ENCODE measurements around the gene GNPTG. TPM values are rescaled to one million over a fixed set of nuclear protein-coding genes. Genes with fewer than 3 reads are reported as not detected.

The GNPTG gene
- total RNA-seq, 1 donor, result 26.3 TPM

GRCh38 chr16:1319041-1319440, 32.7 kb upstream of the GNPTG start:
- no peak for TF ChIP-seq CTCF (IDR thresholded peaks at IDR 0.05; ENCODE audit: insufficient read depth, low read depth, low read length)
- no peak overlapping the region for H3K4me3 ChIP-seq (ENCODE audit: low read depth, low read length)
- no peak for DNase-seq (ENCODE audit: low read depth)

DNA sequence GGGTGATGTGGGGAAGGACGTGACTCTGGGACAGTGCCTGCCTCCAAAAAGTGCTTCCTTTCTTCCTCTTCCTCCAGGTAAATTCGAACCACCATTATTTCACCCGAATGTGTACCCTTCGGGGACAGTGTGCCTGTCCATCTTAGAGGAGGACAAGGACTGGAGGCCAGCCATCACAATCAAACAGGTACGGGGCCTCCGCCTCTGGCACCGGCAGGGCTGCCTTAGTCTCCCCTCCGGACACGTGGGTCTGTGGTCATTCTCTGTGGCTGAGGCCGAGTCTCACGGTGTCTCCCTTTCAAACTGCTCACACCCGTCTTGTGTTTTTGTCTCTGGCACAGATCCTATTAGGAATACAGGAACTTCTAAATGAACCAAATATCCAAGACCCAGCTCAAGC, 31.6 kb upstream of the GNPTG start:
- no peak overlapping the region for H3K4me3 ChIP-seq (ENCODE audit: low read depth, low read length)
- TF ChIP-seq CTCF (IDR thresholded peaks at IDR 0.05; ENCODE audit: insufficient read depth, low read depth, low read length), result no peak
- no peak for DNase-seq (ENCODE audit: low read depth)

DNA sequence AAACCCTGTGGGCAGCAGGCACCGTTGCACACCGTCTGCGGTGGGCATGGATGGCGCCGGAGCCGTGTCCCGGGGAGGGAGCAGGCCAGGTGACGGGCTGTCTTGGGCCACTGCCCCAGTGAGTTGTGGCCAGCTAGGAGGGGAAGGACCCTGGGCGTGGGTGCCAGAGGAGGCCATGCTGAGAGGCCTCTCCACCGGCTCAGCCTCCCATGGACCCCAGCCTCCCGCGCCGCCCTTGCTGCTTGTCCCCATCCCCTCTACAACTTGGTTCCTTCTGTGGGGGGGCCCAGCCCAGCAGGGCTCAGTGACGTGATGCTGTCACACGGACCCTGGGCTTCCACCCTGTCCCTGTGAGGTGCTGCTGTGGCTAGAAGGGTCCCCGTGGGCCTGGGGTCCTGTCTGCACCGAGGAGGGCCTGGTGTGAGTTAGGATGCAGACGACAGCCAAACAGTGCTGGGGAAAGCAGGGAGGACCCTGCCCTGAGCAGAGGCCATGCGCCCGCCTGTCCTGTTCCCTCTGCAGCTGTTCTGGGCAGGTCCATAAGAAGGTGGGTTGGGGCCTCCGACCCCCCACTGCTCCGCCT, 31.0 kb upstream of the GNPTG start:
- no peak for DNase-seq (ENCODE audit: low read depth)
- no peak overlapping the region for H3K4me3 ChIP-seq (ENCODE audit: low read depth, low read length)
- no peak for TF ChIP-seq CTCF (IDR thresholded peaks at IDR 0.05; ENCODE audit: insufficient read depth, low read depth, low read length)

GRCh38 chr16:1322407-1322806, 29.3 kb upstream of the GNPTG start:
- no peak for TF ChIP-seq CTCF (IDR thresholded peaks at IDR 0.05; ENCODE audit: insufficient read depth, low read depth, low read length)
- DNase-seq (ENCODE audit: low read depth), result no peak
- no peak overlapping the region for H3K4me3 ChIP-seq (ENCODE audit: low read depth, low read length)

DNA sequence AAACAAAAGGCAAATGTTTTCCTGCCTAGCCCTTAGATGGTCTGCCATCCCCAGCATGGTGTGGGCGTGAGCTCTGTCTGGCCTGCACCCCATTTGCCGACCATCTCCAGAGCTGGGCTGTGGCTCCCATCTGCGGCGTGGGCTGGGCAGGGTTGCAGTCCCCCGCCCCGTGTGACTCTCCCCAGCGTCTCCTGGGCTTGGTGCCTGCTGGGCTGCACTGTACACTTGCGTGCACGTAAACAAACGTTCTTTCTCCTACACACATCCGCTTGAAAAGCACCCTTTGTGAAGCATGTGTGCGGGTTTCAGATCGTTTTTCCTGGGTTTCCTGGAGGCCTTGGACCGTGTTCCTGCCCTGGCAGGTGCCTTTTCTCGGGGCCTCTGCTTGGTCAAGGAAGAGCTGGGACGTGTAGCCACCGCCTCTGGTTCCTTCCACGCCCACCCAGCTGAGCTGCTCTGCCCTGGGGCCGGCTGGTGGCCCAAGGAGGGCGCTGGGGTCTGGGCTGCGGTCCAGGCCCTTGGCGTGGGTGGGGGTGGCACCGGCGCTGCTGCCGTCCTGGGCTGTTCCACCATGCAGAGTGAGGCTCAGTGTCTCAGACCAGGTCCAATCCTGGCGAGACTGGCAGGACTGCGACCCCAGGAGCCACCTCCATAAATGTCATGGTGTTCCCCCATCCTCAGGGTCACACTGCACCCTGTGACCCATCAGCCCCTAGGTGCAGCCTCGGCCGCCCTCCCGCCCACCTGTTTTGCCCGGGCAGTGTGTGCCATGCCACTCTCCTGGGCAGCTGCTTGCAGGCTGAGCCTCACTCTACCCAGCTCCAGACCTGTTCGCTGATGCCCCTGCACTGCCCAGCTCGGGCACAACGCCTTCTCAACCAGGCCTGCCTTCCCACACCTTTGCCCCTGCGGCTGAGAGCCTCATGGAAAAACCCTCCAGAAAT, 28.2 kb upstream of the GNPTG start:
- H3K4me3 ChIP-seq (ENCODE audit: low read depth, low read length), result no peak overlapping the region
- DNase-seq (ENCODE audit: low read depth), result no peak
- no peak for TF ChIP-seq CTCF (IDR thresholded peaks at IDR 0.05; ENCODE audit: insufficient read depth, low read depth, low read length)

DNA sequence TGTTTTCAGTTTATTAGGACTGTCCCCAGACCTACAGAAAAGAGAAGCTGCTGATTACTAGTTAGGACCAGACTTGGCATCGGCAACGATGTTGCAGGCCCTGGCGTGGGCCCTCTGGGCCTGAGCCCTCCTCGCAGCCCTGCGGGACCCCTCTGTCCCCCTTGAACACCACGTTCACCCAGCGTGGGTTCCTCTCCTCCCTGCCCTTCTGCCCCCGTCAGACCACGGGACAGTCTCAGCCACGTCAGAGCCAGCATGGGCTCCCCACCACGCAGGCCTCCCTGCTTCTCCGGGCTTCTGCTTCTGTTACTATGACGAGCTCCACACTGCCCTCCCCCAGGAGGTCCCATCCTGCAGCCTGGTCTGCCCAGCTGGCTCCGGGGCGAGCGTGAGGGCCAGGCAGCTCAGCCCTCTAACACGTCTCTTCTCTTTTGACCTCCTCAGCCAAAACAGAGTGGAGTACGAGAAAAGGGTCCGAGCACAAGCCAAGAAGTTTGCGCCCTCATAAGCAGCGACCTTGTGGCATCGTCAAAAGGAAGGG, 27.4 kb upstream of the GNPTG start:
- no peak overlapping the region for H3K4me3 ChIP-seq (ENCODE audit: low read depth, low read length)
- no peak for DNase-seq (ENCODE audit: low read depth)
- no peak for TF ChIP-seq CTCF (IDR thresholded peaks at IDR 0.05; ENCODE audit: insufficient read depth, low read depth, low read length)
